Bronchial epithelial cell (primary cell): ENCODE data around the gene TAAR5. TPM values are rescaled to one million over a fixed set of nuclear protein-coding genes. Genes with fewer than 3 reads are reported as not detected.

ENCODE experiments used
- DNase-seq: peaks from one replicate; pipeline ENCODE4 v3.0.0-alpha.2; 2010; ENCODE audit warnings: low read depth
- FAIRE-seq: peaks from 2 replicates; lab custom pipeline; 2011; peaks lifted over from hg19 to GRCh38; lab: Jason Lieb, UNC
- H3K27me3 ChIP-seq: 2 replicates; pipeline ENCODE4 v1.5.1; 2011; ENCODE audit warnings: low read length; ENCODE audit not compliant: control insufficient read depth, insufficient read depth
- H3K36me3 ChIP-seq: 2 replicates; pipeline ENCODE4 v1.5.1; 2011; ENCODE audit warnings: low read length; ENCODE audit not compliant: control insufficient read depth, insufficient read depth
- H3K4me3 ChIP-seq: 2 replicates; pipeline ENCODE4 v1.5.1; 2011; ENCODE audit warnings: mild to moderate bottlenecking, low read depth, low read length, control low read depth
- total RNA-seq: library from RNA; depleted of rRNA; stranded (reverse); fragments of >200 nt; gene quantifications from 2 replicates; pipeline ENCODE4 v1.2.1, GENCODE V29; 2014
- TF ChIP-seq, protein P1 (sequence below): IDR thresholded peaks from 2 replicates; pipeline ENCODE4 v1.5.1; 2011; ENCODE audit warnings: mild to moderate bottlenecking, moderate library complexity, low read length, control low read depth, inconsistent platforms; ENCODE audit not compliant: insufficient read depth, severe bottlenecking

TAAR5 gene
- total RNA-seq, 1 donor from 2014 or later: not detected

DNA sequence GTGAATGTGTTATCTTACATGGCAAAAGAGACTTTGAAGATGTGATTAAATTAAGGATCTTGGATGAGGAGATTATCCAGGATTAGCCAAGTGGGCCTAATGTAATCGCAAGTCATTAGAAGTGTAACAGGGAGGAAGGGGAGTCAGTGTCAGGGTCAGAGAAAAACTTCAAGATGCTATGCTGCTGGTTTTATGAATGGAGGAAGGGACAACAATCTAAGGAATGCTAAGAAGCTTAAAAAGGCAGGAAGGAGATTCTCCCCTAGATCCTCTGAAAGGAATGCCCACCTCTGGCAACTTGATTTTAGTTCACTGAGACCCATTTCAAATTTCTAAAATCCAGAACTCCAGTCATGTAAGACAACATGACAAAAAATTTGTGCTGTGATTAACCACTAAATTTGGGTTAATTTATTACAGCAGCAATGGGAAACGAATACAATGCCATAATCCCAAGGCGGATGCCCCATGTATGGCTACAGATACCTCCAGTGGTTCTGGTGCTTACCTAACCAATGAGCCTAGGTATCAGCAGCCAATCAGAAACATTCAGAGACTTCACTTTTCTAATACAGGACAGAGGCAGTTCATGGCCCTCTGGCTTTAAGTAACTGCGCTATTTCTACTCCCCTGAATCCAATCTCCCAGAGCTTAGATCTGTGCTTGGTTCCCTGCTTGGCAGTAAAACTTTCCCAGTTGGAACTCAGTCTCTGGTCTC is 40.6 kb downstream of the TAAR5 start:
- no peaks in the 10 kb centered on the region for H3K36me3 ChIP-seq
- DNase-seq (no peak), FAIRE-seq (no peak)
- no peaks in the 10 kb centered on the region for H3K27me3 ChIP-seq
- no peak overlapping the region for H3K4me3 ChIP-seq
- TF ChIP-seq, protein P1, sequence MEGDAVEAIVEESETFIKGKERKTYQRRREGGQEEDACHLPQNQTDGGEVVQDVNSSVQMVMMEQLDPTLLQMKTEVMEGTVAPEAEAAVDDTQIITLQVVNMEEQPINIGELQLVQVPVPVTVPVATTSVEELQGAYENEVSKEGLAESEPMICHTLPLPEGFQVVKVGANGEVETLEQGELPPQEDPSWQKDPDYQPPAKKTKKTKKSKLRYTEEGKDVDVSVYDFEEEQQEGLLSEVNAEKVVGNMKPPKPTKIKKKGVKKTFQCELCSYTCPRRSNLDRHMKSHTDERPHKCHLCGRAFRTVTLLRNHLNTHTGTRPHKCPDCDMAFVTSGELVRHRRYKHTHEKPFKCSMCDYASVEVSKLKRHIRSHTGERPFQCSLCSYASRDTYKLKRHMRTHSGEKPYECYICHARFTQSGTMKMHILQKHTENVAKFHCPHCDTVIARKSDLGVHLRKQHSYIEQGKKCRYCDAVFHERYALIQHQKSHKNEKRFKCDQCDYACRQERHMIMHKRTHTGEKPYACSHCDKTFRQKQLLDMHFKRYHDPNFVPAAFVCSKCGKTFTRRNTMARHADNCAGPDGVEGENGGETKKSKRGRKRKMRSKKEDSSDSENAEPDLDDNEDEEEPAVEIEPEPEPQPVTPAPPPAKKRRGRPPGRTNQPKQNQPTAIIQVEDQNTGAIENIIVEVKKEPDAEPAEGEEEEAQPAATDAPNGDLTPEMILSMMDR: no peak

GRCh38 chr6:132544826-132545225 is 44.7 kb downstream of the TAAR5 start:
- DNase-seq (no peak), FAIRE-seq (no peak)
- no peak overlapping the region for H3K4me3 ChIP-seq
- H3K36me3 ChIP-seq: no peaks in the 10 kb centered on the region
- TF ChIP-seq, protein P1: no peak
- no peaks in the 10 kb centered on the region for H3K27me3 ChIP-seq

Other genes with a start within 250 kb of the TAAR5 start
- gene MOXD1, start 188.3 kb downstream of the TAAR5 start, total RNA-seq: 0.13 and 1.6 TPM in 2 replicates
- gene STX7, start 76.6 kb downstream of the TAAR5 start, total RNA-seq: 19.8 and 29.7 TPM in 2 replicates
- not detected in 2 replicates for gene TAAR9, start 51.5 kb downstream of the TAAR5 start, total RNA-seq
- gene TAAR8, start 37.1 kb downstream of the TAAR5 start, total RNA-seq: not detected in 2 replicates
- gene TAAR6, start 19.4 kb downstream of the TAAR5 start, total RNA-seq: not detected in 2 replicates
- gene TAAR2, start 34.5 kb upstream of the TAAR5 start, total RNA-seq: not detected in 2 replicates
- gene TAAR1, start 69.4 kb upstream of the TAAR5 start, total RNA-seq: not detected in 2 replicates
- gene VNN1, start 124.3 kb upstream of the TAAR5 start, total RNA-seq: 0.13 TPM in 1 of 2 replicates, not detected in the other
- gene VNN2, start 168.2 kb upstream of the TAAR5 start, total RNA-seq: 0.26 TPM in 1 of 2 replicates, not detected in the other
- 17.1 and 21.1 TPM in 2 replicates for gene SLC18B1, start 208.9 kb upstream of the TAAR5 start, total RNA-seq
- gene RPS12, start 224.8 kb upstream of the TAAR5 start, total RNA-seq: 1,978 and 2,569 TPM in 2 replicates